ENCODE data around the gene LILRA5. TPM values are rescaled to one million over a fixed set of nuclear protein-coding genes. Genes with fewer than 3 reads are reported as not detected.

The LILRA5 gene
- total RNA-seq, 1 donor from 2014 or later, result not detected

DNA sequence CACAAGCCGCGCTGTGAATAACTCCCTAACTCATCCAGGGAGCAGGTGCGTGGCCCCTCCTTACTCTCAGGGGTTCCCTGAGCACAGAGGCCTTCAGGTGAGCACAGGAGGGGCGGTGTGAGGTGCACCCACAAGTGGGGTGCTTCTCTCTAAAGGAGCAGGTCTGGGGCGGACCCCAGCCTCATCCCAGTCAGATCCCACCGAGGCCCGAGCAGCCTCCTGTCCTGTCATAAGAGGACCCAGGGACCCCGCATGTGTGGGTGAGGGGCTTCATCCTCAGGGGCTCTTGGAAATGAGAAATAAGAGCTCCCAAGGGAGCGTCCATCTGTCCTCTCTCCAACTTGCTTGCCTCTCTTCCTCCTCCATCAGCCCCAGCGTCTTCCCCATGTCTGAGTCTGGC, 3.0 kb upstream of the LILRA5 start:
- DNase-seq (ENCODE audit: low spot score in 2 of 2), result no peak
- H3K27ac ChIP-seq, result no peak overlapping the region
- H3K27me3 ChIP-seq, result no peaks in the 10 kb centered on the region
- H3K9me3 ChIP-seq, result no peaks in the 10 kb centered on the region
- TF ChIP-seq, protein P1, sequence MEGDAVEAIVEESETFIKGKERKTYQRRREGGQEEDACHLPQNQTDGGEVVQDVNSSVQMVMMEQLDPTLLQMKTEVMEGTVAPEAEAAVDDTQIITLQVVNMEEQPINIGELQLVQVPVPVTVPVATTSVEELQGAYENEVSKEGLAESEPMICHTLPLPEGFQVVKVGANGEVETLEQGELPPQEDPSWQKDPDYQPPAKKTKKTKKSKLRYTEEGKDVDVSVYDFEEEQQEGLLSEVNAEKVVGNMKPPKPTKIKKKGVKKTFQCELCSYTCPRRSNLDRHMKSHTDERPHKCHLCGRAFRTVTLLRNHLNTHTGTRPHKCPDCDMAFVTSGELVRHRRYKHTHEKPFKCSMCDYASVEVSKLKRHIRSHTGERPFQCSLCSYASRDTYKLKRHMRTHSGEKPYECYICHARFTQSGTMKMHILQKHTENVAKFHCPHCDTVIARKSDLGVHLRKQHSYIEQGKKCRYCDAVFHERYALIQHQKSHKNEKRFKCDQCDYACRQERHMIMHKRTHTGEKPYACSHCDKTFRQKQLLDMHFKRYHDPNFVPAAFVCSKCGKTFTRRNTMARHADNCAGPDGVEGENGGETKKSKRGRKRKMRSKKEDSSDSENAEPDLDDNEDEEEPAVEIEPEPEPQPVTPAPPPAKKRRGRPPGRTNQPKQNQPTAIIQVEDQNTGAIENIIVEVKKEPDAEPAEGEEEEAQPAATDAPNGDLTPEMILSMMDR (IDR thresholded peaks at IDR 0.05), result no peak
- intact Hi-C loops (cut with DNase I), result no loop called here
- H3K4me1 ChIP-seq, result no peaks in the 10 kb centered on the region
- H3K4me3 ChIP-seq, result no peak overlapping the region
- no peaks in the 10 kb centered on the region for H3K36me3 ChIP-seq

DNA sequence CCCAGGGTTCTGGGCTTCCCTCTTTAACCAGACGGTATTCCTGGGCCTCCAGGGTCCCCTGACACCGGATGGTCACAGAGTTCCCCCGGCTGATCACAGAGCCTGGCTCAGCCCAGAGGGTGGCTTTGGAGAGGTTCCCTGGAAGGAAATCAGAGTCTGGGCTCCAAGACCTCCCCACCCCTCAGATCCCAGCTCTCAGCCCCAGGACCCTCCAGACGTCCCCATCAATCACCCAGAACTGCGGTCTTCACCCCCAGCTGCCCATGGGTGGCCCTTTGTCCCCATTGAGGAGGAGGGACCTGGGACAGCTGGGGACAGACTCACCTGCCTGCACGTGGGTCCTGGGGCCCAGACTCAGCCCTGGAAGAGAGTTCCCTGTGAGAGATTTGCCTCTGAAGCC, 955 bp downstream of the LILRA5 start:
- no peaks in the 10 kb centered on the region for H3K36me3 ChIP-seq
- no peak overlapping the region for H3K4me3 ChIP-seq
- DNase-seq (ENCODE audit: low spot score in 2 of 2), result no peak
- H3K9me3 ChIP-seq, result no peaks in the 10 kb centered on the region
- no peaks in the 10 kb centered on the region for H3K27me3 ChIP-seq
- H3K27ac ChIP-seq, result no peak overlapping the region
- intact Hi-C loops (cut with DNase I), result no loop called here
- H3K4me1 ChIP-seq, result no peaks in the 10 kb centered on the region
- TF ChIP-seq, protein P1 (IDR thresholded peaks at IDR 0.05), result no peak

DNA sequence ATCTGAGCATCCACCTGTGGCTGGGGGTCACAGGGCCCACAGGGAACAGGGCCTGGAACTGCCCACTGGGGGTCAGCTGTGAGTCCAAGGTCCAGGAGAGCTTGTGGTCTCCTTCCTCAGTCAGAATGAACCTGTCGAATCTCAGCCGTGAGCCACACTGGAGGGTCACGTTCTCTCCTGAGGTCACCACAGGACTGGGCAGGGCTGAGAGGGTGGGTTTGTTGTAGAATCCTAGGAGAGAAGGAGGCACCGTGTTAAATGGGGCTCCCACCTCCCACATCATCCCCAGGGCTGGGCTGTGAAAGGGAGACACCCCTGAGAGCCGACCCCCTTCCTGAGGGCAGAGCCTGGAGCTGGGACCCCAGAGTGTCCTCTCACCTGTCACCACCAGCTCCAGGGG, 1.5 kb downstream of the LILRA5 start:
- no peak for DNase-seq (ENCODE audit: low spot score in 2 of 2)
- Histone ChIP-seq H3K36me3 (no peaks in the 10 kb centered on the region), H3K27me3 (no peaks in the 10 kb centered on the region), H3K27ac (no peak overlapping the region), H3K9me3 (no peaks in the 10 kb centered on the region), H3K4me3 (no peak overlapping the region), H3K4me1 (no peaks in the 10 kb centered on the region)
- TF ChIP-seq, protein P1 (IDR thresholded peaks at IDR 0.05), result no peak
- intact Hi-C loops (cut with DNase I), result no loop called here

DNA sequence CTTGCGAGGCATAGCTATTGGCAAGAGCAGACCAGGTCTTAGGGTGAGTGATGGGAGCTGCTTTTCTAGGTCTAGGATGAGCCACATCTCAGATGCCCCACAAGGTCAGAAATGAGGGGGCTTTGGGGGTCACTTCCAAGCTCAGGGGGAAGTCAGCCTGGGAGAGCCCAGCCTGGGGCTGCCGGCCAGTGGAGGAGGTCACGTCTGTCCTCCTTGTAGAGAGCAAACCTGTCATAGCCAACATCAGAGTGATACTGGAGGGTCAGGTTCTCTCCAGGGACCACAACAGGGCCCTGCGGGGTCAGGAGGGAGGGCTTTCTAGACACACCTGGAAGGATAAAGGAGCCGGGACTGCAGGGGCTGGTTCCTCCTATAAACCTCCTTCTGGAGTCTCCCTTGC, 2.4 kb downstream of the LILRA5 start:
- no peaks in the 10 kb centered on the region for H3K36me3 ChIP-seq
- no peaks in the 10 kb centered on the region for H3K4me1 ChIP-seq
- TF ChIP-seq, protein P1 (IDR thresholded peaks at IDR 0.05), result no peak
- no peak overlapping the region for H3K4me3 ChIP-seq
- no peaks in the 10 kb centered on the region for H3K27me3 ChIP-seq
- no peak overlapping the region for H3K27ac ChIP-seq
- intact Hi-C loops (cut with DNase I), result no loop called here
- no peak for DNase-seq (ENCODE audit: low spot score in 2 of 2)
- H3K9me3 ChIP-seq, result no peaks in the 10 kb centered on the region

DNA sequence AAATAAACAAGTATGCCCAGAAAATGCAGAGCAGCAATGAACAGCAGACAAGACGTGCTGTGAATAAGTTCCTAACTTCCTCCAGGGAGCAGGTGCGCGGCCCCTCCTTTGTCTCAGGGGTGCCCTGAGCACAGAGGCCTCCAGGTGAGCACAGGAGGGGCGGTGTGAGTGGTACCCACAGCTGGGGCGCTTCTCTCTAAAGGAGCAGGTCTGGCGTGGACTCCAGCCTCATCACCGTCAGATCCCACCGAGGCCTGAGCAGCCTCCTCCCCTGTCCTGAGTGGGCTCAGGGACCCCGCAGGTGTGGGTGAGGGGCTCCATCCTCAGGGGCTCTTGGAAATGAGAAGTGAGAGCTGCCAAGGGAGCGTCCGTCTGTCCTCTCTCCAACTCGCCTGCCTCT, 3.2 kb downstream of the LILRA5 start:
- intact Hi-C loops (cut with DNase I), result no loop called here
- H3K4me1 ChIP-seq, result no peaks in the 10 kb centered on the region
- H3K27ac ChIP-seq, result no peak overlapping the region
- DNase-seq (ENCODE audit: low spot score in 2 of 2), result no peak
- no peaks in the 10 kb centered on the region for H3K36me3 ChIP-seq
- no peaks in the 10 kb centered on the region for H3K9me3 ChIP-seq
- H3K4me3 ChIP-seq, result no peak overlapping the region
- TF ChIP-seq, protein P1 (IDR thresholded peaks at IDR 0.05), result no peak
- no peaks in the 10 kb centered on the region for H3K27me3 ChIP-seq

DNA sequence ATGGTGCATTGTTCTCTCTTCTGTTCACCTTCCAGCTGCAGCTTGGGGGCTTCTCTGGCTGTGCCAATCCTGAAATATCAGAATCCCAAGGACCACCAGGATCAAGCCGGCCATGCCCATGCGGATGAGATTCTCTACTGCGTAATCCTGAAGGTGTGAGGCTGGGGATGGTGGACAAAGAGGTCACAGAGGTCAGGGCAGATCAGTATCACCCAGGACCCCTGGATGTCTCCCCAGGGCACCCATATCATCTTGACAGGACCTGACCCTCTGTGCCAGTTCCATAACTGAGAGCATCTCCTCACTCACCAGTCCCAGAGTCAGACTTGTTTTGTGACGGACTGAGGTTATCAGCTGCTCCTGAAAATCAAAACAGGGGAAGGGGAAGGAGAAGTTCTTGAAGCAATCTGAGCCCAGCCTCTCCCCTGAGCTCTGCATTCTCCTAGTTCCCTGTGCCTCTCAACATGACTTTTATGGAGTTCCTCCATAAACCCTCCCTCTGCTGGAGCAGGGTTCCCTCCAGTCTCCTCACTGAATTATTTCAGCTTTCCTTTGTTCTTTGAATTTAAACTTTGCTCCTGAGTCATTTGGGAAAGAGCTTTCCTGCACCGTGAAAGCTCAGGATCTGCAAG, 5.5 kb downstream of the LILRA5 start:
- TF ChIP-seq, protein P1 (IDR thresholded peaks at IDR 0.05), result no peak
- H3K27ac ChIP-seq, result no peak overlapping the region

More for the DNA sequence above, 5.5 kb downstream of the LILRA5 start:
- Histone ChIP-seq H3K4me3 (no peak overlapping the region), H3K36me3 (no peaks in the 10 kb centered on the region), H3K9me3 (no peaks in the 10 kb centered on the region), H3K27me3 (no peaks in the 10 kb centered on the region), H3K4me1 (no peaks in the 10 kb centered on the region)
- no peak for DNase-seq (ENCODE audit: low spot score in 2 of 2)
- intact Hi-C loops (cut with DNase I), result no loop called here

Data from ascending aorta (tissue), 2 donors.